H9 (cell line): ENCODE data around the gene MINPP1. TPM values are rescaled to one million over a fixed set of nuclear protein-coding genes. Genes with fewer than 3 reads are reported as not detected.

Experiments used
- DNase-seq: peaks from one replicate; pipeline ENCODE4 v3.0.0-alpha.2; 2017
- H2AFZ ChIP-seq: one replicate; pipeline ENCODE4 v1.6.1; 2013; ENCODE audit warnings: mild to moderate bottlenecking, low read length, control low read depth, moderate library complexity
- H2AK5ac ChIP-seq: 2 replicates; pipeline ENCODE4 v1.6.1; 2013; ENCODE audit warnings: low read length, control low read depth, mixed read lengths; ENCODE audit not compliant: insufficient read length
- H2BK120ac ChIP-seq: one replicate; pipeline ENCODE4 v1.6.1; 2013; ENCODE audit warnings: low read depth, mild to moderate bottlenecking, low read length, control low read depth, inconsistent platforms; ENCODE audit not compliant: poor library complexity, severe bottlenecking
- H2BK12ac ChIP-seq: 2 replicates; pipeline ENCODE4 v1.6.1; 2013; ENCODE audit warnings: low read length, control low read depth, mixed read lengths, low read depth; ENCODE audit not compliant: insufficient read length
- H2BK15ac ChIP-seq: 2 replicates; pipeline ENCODE4 v1.6.1; 2013; ENCODE audit warnings: low read depth, low read length, control low read depth
- H2BK20ac ChIP-seq: one replicate; pipeline ENCODE4 v1.6.1; 2013; ENCODE audit warnings: low read depth, mild to moderate bottlenecking, low read length, control low read depth, inconsistent platforms; ENCODE audit not compliant: poor library complexity, severe bottlenecking
- H2BK5ac ChIP-seq: 2 replicates; pipeline ENCODE4 v1.6.1; 2013; ENCODE audit warnings: low read length, control low read depth, mixed read lengths; ENCODE audit not compliant: insufficient read length
- H3K14ac ChIP-seq: 2 replicates; pipeline ENCODE4 v1.6.1; 2013; ENCODE audit warnings: low read length, control low read depth; ENCODE audit not compliant: insufficient read depth
- H3K18ac ChIP-seq: 2 replicates; pipeline ENCODE4 v1.6.1; 2013; ENCODE audit warnings: low read depth, mild to moderate bottlenecking, mixed read lengths, low read length, control low read depth; ENCODE audit not compliant: insufficient read length
- H3K23ac ChIP-seq: 2 replicates; pipeline ENCODE4 v1.6.1; 2013; ENCODE audit warnings: low read length, control low read depth, mixed read lengths, low read depth; ENCODE audit not compliant: insufficient read length
- H3K23me2 ChIP-seq: 2 replicates; pipeline ENCODE4 v1.6.1; 2013; ENCODE audit warnings: low read depth, mild to moderate bottlenecking, mixed read lengths, low read length, control low read depth; ENCODE audit not compliant: insufficient read length, poor library complexity, severe bottlenecking
- H3K27ac ChIP-seq: 2 replicates; pipeline ENCODE4 v1.5.1; 2013; ENCODE audit warnings: low read length, control low read depth, mixed read lengths, low read depth; ENCODE audit not compliant: insufficient read length
- H3K27me3 ChIP-seq: 2 replicates; pipeline ENCODE4 v1.6.1; 2013; ENCODE audit warnings: low read length, control low read depth, inconsistent platforms; ENCODE audit not compliant: insufficient read depth
- H3K4ac ChIP-seq: 2 replicates; pipeline ENCODE4 v1.6.1; 2013; ENCODE audit warnings: low read depth, mild to moderate bottlenecking, control low read depth, inconsistent platforms, low read length, moderate library complexity
- H3K4me1 ChIP-seq: 2 replicates; pipeline ENCODE4 v1.6.1; 2013; ENCODE audit warnings: low read length, control low read depth, inconsistent platforms; ENCODE audit not compliant: insufficient read depth
- H3K4me2 ChIP-seq: 2 replicates; pipeline ENCODE4 v1.6.1; 2013; ENCODE audit warnings: low read length, control low read depth, mixed read lengths; ENCODE audit not compliant: insufficient read length, insufficient read depth
- H3K56ac ChIP-seq: 2 replicates; pipeline ENCODE4 v1.6.1; 2013; ENCODE audit warnings: low read depth, mild to moderate bottlenecking, mixed read lengths, low read length, control low read depth; ENCODE audit not compliant: insufficient read length
- H3K79me1 ChIP-seq: 2 replicates; pipeline ENCODE4 v1.6.1; 2013; ENCODE audit warnings: low read depth, mild to moderate bottlenecking, moderate library complexity, low read length, control low read depth, inconsistent platforms; ENCODE audit not compliant: insufficient read depth, poor library complexity, severe bottlenecking
- H3K79me2 ChIP-seq: 2 replicates; pipeline ENCODE4 v1.6.1; 2013; ENCODE audit warnings: low read length, control low read depth, inconsistent platforms; ENCODE audit not compliant: insufficient read depth
- H3K9ac ChIP-seq: 2 replicates; pipeline ENCODE4 v1.6.1; 2013; ENCODE audit warnings: low read length, control low read depth, mixed read lengths; ENCODE audit not compliant: insufficient read length; ENCODE audit errors: extremely low read depth
- H3K9me3 ChIP-seq: one replicate; pipeline ENCODE4 v1.6.1; 2013; ENCODE audit warnings: low read depth, low read length, inconsistent platforms; ENCODE audit not compliant: control insufficient read depth
- H3T11ph ChIP-seq: one replicate; pipeline ENCODE4 v1.6.1; 2013; ENCODE audit warnings: mild to moderate bottlenecking, low read length, control low read depth, inconsistent platforms
- H4K20me1 ChIP-seq: one replicate; pipeline ENCODE4 v1.6.1; 2013; ENCODE audit not compliant: control insufficient read depth, insufficient read length, insufficient read depth
- H4K5ac ChIP-seq: 2 replicates; pipeline ENCODE4 v1.6.1; 2013; ENCODE audit warnings: low read depth, mild to moderate bottlenecking, mixed read lengths, low read length, control low read depth; ENCODE audit not compliant: insufficient read length
- H4K8ac ChIP-seq: replicated peaks from 2 replicates; pipeline ENCODE4 v1.6.1; 2013; ENCODE audit warnings: low read length, control low read depth, mixed read lengths, low read depth; ENCODE audit not compliant: insufficient read length
- H4K91ac ChIP-seq: 2 replicates; pipeline ENCODE4 v1.6.1; 2013; ENCODE audit warnings: low read depth, mild to moderate bottlenecking, moderate library complexity, mixed read lengths, low read length, control low read depth; ENCODE audit not compliant: insufficient read length
- H3K27ac Mint-ChIP-seq, 3 experiments: 2 replicates in 2 of 3; 3 replicates in 1 of 3; pipeline ENCODE4 v1.8.0; 2020 to 2021; ENCODE audit warnings: mixed read lengths in 3 of 3, mild to moderate bottlenecking in 1 of 3, moderate library complexity in 1 of 3
- H3K27me3 Mint-ChIP-seq: 2 replicates; pipeline ENCODE4 v1.8.0; 2021; ENCODE audit warnings: low read depth, mild to moderate bottlenecking, moderate library complexity, mixed read lengths
- H3K36me3 Mint-ChIP-seq, 3 experiments: 2 replicates in 2 of 3; 3 replicates in 1 of 3; pipeline ENCODE4 v1.8.0; 2020 to 2021; ENCODE audit warnings: low read depth in 3 of 3, mixed read lengths in 3 of 3; ENCODE audit not compliant: insufficient read depth in 1 of 3
- H3K4me1 Mint-ChIP-seq, 2 experiments: 2 replicates each; pipeline ENCODE4 v1.8.0; 2020; ENCODE audit warnings: mixed read lengths in 2 of 2
- H3K4me3 Mint-ChIP-seq, 2 experiments: 2 replicates in 1 of 2; 3 replicates in 1 of 2; pipeline ENCODE4 v1.8.0; 2020 to 2021; ENCODE audit warnings: mild to moderate bottlenecking in 2 of 2, mixed read lengths in 2 of 2, moderate library complexity in 1 of 2
- H3K9me3 Mint-ChIP-seq, 2 experiments: 2 replicates in 1 of 2; 3 replicates in 1 of 2; pipeline ENCODE4 v1.8.0; 2020; ENCODE audit warnings: mild to moderate bottlenecking in 2 of 2, mixed read lengths in 2 of 2, moderate library complexity in 1 of 2
- CTCF ChIP-seq: fragments of 200-600 bp; sonication (generic); conservative IDR thresholded peaks from 3 replicates; pipeline ENCODE4 v1.8.0; 2021; ENCODE audit warnings: antibody characterized with exemption, mild to moderate bottlenecking
- WGBS: extraction: QIAGEN DNeasy Blood & Tissue Kit; methylation state at CpG from one replicate; pipeline ENCODE4 v1.1.7; 2013; ENCODE audit warnings: missing lambda C conversion rate, low lambda C conversion rate, mixed read lengths; ENCODE audit not compliant: insufficient read length; ENCODE audit errors: extremely low coverage; 5-methylcytosine and 5-hydroxymethylcytosine counted together
- total RNA-seq: library from RNA; stranded (reverse); gene quantifications from 2 replicates; pipeline ENCODE4 v1.2.1, GENCODE V29; 2021

Gene MINPP1
- total RNA-seq, 1 experiment from 2014 or later, result 30.3 TPM

- H3K36me3 Mint-ChIP-seq, result peaks cover 20 to 65% (median 58%) of the 10 kb centered on the region in 3 experiments
Measured at GRCh38 chr10:87511526-87511925, 6.8 kb downstream of the MINPP1 start.

More at GRCh38 chr10:87511526-87511925, 6.8 kb downstream of the MINPP1 start:
- WGBS, result no CpG with 5 or more reads among the region's 3 CpGs
- Histone ChIP-seq H3K4me1 (no peaks in the 10 kb centered on the region), H3K27me3 (no peaks in the 10 kb centered on the region), H3K9ac (no peak overlapping the region), H3K23ac (no peak overlapping the region), H3K14ac (no peak overlapping the region), H2BK120ac (no peak overlapping the region), H2AFZ (no peak overlapping the region), H3K23me2 (no peaks in the 10 kb centered on the region), H3K79me1 (no peaks in the 10 kb centered on the region), H3K27ac (no peak overlapping the region), H3T11ph (no peak overlapping the region), H4K5ac (no peak overlapping the region), H2BK15ac (no peak overlapping the region), H3K56ac (no peak overlapping the region), H2BK5ac (no peak overlapping the region), H4K20me1 (no peaks in the 10 kb centered on the region), H4K8ac (no peak overlapping the region), H2BK12ac (no peak overlapping the region), H3K79me2 (no peaks in the 10 kb centered on the region; the same call in 1 of the 2 replicates), H3K18ac (no peak overlapping the region), H2AK5ac (no peak overlapping the region), H3K9me3 (no peaks in the 10 kb centered on the region), H3K4me2 (no peak overlapping the region), H4K91ac (no peak overlapping the region), H3K4ac (no peak overlapping the region), H2BK20ac (no peak overlapping the region)
- Mint-ChIP-seq H3K27ac (0 out of 7 replicates have a peak overlapping the region, but pooled peaks of 1 of the 3 experiments have one; percentile 5), H3K9me3 (no peaks in the 10 kb centered on the region), H3K27me3 (no peaks in the 10 kb centered on the region), H3K4me3 (no peak overlapping the region), H3K4me1 (peaks cover 12% of the 10 kb centered on the region in 2 experiments)
- no peak for DNase-seq
- no peak for TF ChIP-seq CTCF
